Activated CD4-positive, alpha-beta memory T cell treated with anti-CD3 and anti-CD28 coated beads, Interleukin-2, amount 10 ng/mL, durations not matched to agents 7 days and 5 days (primary cell): ENCODE measurements around the gene EPB41L2. TPM values are rescaled to one million over a fixed set of nuclear protein-coding genes. Genes with fewer than 3 reads are reported as not detected.

Source experiments
- total RNA-seq, 2 experiments: library from RNA; stranded (reverse); gene quantifications; one replicate each; pipeline ENCODE4 v1.2.3, GENCODE V29; 2021

EPB41L2 gene
- total RNA-seq, 2 experiments from 2014 or later: 24.8 to 25.6 TPM

Other genes with a start within 250 kb of the EPB41L2 start
- not detected for gene SMLR1, start 235.8 kb downstream of the EPB41L2 start, total RNA-seq
- 1 to 10 TPM; 7.2 to 8.4 TPM for gene AKAP7, start 72.2 kb upstream of the EPB41L2 start, total RNA-seq